ENCODE results near the gene BTNL8.

Gene BTNL8

DNA sequence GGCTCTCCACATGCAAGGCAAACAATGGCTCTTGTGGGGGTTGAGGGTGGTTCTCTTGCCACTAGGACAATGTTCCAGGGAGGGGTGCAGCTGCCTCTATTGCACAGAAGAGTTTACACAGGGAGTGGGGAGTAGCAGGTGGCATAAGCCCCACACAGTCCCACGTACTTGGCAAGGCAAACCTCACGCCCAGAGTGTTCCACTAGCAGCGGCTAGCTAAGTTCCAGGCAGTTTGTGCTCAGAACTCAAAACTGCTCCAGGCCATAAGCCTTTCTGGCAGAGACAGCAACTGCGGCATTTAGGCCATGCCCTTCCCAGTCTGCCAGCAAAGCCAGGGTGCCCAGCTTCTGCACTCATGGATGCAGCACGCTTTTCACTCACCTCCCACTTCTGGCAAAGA is 60.7 kb downstream of the BTNL8 start:
- DNase-seq (ENCODE audit: low read depth, low spot score), result no peak

DNA sequence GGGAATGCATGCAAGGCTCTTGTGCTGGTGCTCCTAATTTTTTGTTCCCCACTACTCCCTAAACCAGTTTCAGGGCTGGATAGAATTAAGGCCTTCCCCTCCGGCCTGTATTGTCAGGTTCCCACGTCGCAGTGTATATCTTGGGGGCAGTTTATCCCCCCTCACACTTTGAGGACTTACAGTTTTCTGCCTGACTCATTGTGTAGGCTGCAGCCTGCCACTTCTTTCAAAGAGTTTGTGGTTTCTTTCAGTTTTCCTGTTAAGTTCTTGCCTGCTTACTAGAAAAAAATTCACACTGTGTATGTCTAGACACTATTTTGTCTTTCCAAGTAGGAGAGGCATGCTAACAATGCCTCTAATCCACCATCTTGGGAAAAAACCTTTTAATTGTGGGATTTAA is 61.2 kb downstream of the BTNL8 start:
- no peak for DNase-seq (ENCODE audit: low read depth, low spot score)

DNA sequence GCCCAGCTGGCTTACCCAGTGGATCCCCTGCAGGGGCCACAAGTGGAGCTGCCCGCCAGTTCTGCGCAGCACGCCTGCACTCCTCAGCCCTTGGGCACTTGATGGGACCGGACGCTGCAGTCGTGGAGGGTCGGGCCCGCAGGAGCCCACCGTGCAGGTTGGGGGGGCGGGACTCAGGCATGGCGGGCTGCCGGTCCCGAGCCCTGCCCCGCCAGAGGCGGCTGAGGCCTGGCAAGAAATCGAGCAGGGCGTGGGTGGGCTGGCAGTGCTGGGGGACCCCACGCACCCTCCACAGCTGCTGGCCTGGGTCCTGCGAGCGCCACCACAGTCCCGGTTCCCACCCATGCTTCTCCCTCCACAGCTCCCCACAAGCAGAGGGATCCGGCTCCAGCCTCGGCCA is 70.4 kb downstream of the BTNL8 start:
- DNase-seq (ENCODE audit: low read depth, low spot score), result no peak

DNA sequence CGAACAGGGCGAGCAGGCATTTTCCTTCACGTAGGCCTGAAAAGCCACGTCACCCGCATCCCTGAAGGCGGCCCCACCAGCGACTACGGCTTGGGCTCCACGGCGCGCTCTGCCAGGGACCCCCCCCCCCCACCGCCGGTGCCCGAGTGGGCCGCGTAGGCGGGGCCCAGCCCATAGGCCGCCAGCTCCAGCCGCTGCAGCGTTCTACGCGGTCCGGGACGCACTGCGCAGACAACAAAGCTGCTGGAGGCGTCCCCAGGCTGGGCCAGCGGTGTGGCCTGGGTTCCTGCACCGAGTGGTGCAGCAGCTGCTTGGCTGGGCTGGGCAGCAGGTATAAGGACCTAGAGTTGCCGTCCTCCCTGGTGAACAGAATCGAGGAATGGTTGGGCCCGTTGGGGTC is 71.4 kb downstream of the BTNL8 start:
- no peak for DNase-seq (ENCODE audit: low read depth, low spot score)

DNA sequence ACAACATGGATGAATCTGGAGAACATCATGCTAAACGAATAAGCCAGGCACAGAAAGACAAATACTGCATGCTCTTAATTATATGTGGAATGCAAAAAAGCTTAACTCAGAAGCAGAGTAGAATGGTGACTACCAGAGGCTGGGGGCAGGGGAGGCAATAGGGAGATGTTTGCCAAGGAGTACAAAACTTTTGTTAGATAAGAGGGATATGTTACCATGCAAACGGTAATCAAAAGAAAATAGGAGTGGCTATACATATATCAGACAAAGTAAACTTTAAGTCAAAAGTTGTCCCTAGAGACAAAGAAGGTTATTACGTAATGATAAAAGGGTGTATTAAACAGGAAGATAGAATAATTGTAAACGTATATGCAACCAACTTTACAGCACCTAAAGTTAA is 71.9 kb downstream of the BTNL8 start:
- DNase-seq (ENCODE audit: low read depth, low spot score), result no peak

DNA sequence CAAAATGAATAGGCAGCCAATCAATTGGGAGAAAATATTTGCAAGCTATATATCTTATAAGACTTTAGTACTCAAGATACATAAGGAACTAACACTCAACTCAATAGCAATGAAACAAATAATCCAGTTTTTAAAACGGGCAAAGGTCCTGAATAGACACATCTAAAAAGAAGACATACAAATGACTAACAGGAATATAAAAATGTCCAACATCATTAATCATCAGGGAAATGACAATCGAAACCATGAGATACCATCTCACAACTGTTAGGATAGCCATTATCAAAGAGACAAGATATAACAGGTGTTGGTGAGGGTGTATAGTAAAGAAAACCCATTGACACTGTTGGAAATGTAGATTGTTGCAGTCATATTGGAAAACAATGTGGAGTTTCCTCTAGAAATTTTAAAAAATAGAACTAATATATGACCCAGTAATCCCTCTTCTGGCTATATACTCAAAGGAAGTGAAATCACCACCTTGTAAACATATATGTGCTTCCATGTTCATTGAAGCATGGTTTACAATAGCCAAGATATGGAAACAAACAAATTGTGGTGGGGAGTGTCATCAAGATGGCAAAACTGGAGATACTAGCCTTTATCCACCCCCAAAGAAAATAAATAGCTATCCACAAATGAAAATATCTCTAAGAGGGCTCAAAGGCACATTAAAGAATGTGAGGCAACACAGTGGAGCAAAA is 75.8 kb downstream of the BTNL8 start:
- no peak for DNase-seq (ENCODE audit: low read depth, low spot score)

DNA sequence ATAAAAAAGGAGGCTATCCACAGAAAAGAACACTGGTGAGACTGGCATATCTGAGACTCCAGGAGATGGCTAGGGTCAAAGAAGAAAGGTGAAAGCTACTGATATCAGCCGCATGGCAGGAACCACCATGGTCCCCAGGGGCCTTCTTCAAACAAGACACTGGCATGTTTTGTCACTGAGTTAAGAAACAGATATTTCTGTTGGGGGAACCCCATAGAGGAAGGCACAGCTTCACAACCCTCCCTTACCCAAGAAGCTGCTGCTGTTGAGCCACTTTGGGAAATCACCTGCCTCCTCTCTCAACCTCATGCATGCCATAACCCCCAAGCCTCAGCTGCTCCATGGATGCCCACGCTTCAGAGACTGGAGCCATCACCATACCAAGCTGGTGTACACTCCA is 76.4 kb downstream of the BTNL8 start:
- DNase-seq (ENCODE audit: low read depth, low spot score), result no peak

DNA sequence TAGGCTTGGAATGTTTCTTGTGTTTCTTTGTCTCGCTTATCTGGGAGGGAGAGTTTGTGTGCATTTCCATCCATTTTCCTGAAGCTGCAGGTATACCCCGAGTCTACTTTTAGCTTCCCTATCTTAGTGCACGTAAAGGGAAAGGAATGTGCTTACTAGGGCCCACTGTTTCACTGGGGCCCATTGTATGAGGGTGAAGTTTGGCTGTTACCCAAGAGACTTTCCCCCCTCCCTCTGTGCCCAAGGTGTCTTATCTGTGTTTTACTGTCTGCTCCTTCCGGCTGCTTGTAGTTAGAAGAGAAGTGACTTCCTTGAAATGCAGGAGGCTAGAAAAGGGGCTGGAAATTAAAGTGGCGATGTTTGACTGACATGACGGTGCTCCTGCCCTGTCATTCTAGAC is 77.6 kb downstream of the BTNL8 start:
- DNase-seq (ENCODE audit: low read depth, low spot score), result no peak

DNA sequence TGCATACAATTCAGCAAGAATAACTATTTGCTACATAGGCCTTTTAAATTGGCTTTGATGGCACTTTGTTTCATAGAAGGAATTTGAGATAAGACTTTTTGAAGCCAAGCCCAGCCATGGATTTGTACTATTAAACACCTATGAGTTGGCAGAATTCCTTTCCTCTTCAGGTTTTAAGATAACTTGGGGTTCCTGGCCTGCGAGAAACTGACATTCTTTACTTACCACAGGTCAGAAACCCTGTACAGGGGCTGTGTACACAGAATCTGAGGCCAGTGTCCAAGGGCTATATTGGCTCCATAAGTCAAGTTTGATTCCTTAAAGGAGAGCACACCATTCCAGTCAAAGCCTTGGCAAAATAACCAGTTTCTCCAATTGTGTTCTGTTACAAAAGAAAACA is 78.9 kb downstream of the BTNL8 start:
- DNase-seq (ENCODE audit: low read depth, low spot score), result no peak

DNA sequence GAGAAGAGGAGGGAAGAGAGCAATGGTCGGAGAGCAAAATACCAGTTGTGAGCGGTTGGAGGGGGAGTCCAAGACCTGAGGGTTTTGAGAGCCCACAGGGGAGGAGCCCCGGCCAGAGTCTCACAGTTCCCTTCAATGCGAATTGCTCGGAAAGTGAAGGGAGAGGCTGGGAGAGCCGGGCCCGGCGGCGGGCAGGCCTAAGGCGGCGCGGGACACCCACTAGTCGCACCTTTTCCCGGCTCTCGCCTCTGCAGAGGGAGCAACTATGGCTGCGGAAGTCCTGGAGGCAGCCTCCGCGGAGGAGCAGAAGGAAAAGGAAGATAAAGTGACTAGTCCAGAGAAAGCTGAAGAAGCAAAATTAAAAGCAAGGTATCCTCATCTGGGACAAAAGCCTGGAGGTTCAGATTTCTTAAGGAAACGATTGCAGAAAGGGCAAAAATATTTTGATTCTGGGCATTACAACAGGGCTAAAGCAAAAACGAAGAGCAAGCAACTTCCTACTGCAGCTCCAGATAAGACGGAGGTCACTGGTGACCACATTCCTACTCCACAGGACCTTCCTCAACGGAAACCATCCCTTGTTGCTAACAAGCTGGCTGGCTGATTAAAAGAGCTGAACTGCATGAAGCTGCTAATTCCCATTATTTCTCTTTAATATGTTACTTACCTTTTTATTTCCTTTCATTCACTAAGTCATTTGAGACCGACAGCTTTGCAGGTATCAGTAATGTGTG is 83.2 kb downstream of the BTNL8 start:
- no peak for DNase-seq (ENCODE audit: low read depth, low spot score)

DNA sequence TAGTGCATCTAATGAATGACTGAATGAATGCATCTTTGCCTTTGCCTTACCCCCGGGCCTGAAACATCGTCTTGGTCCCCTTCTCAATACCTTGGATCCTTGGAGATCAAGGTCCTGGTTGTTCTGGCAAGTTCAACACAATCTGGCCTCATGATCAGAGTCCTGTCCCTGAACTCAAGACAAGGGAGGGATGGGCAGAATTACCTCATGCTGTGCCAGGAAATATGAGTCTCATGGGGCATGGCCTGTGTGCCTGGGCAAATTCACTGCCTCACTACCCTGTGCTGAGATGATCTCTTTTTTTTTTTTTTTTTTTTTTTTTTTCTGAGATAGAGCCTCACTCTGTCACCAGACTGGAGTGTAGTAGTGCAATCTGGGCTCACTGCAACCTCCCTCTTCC is 89.1 kb downstream of the BTNL8 start:
- DNase-seq (ENCODE audit: low read depth, low spot score), result no peak

DNA sequence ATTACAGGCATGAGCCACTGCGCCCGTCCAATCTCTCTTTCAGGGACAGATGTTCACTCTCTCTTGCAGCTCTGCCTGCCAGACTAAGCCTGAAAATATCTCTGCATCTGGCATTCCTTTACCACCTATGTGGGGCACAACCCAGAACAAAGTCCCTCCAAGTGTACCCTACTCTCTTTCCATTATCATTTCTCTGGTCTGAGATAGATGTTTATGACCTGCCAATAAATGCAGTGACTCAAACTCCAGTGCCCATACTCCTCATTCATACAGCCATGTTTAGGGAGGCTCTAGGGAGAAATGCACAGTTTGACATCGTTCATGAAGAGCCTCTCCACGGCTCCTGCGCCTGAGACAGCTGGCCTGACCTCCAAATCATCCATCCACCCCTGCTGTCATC is 89.6 kb downstream of the BTNL8 start, which contains the start of gene BTNL3:
Gene BTNL3, plus strand, starts transcription at position 255 of the 400 bp plus-strand sequence. CDS start 183 bp downstream, outside the sequence.
- DNase-seq (ENCODE audit: low read depth, low spot score), result no peak

DNA sequence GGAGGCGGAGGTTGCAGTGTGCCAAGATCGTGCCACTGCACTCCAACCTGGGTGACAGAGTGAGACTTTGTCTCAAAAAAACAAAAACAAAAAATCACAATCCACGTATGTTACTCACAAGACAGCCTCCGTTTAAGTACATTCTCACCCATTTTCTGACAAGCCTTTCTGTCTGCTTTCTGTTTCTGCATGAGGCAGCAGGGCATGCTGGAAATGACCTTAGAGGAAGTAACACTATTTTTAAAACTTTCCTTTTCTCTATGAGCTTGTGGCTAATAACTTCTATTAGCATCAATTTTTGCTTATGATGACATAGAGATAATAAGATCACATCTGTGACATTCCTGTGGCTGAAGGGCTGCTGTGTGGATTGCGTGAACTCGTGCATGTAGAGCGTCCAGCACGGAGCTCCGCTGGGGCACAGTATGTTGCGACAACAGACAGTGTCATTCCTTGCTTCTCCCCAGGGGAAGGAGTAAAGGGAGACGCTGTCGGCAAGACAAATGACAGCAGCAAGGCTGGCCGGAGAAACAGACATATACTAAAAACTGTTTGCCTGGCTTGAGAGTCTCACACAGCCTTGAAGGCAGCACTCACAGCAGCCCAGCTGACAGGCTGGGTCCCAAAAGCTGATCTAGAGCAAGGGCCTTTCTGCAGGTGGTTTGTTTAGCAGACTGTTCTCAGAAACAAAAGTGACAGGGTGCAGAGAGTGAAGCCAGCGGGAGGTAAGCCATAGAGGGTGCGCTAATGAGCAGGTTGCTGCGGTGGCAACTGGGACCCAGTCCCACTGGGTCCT is 91.3 kb downstream of the BTNL8 start:
- no peak for DNase-seq (ENCODE audit: low read depth, low spot score)

DNA sequence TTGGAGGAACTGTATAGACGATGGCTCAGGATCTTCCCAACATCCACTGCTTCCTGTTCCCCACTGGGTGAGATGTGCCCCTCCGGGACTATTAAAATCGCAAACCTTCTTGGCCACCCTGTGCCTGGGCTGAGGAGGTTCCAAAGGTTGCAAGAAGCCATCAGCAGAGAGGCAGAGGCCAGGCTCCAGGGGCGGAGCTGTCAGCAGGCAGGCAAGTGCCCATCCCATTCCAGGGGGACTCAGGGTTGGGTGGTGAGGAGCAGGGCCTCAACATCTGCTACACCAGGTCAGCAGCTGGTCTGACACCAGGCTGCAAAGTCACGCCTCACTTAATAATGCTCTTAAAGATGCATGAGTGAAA is 91.9 kb downstream of the BTNL8 start:
- DNase-seq (ENCODE audit: low read depth, low spot score), result no peak
